Smooth muscle cell (in vitro differentiated cells): Measurements from ENCODE around the gene XPNPEP1. TPM values are rescaled to one million over a fixed set of nuclear protein-coding genes. Genes with fewer than 3 reads are reported as not detected.

Experiments used
- DNase-seq: peaks from one replicate; lab custom pipeline; 2025; ENCODE audit not compliant: unreplicated experiment; lab: John Stamatoyannopoulos, UW
- H2AFZ ChIP-seq: fragments of 200-600 bp; sonication (generic); 2 replicates; pipeline ENCODE4 v1.6.0; 2016; ENCODE audit warnings: antibody characterized with exemption, low read depth, mild to moderate bottlenecking
- H3F3A ChIP-seq: fragments of 200-600 bp; sonication (generic); 2 replicates; pipeline ENCODE4 v1.6.0; 2017; ENCODE audit warnings: antibody characterized with exemption, low read depth
- H3K27ac ChIP-seq: fragments of 200-600 bp; sonication (generic); 2 replicates; pipeline ENCODE4 v1.5.1; 2016; ENCODE audit warnings: low read depth, mild to moderate bottlenecking
- H3K27me3 ChIP-seq: fragments of 200-600 bp; sonication (generic); 2 replicates; pipeline ENCODE4 v1.6.1; 2016; ENCODE audit warnings: low read depth, mild to moderate bottlenecking
- H3K36me3 ChIP-seq: fragments of 200-600 bp; sonication (generic); 2 replicates; pipeline ENCODE4 v1.5.1; 2016; ENCODE audit warnings: low read depth
- H3K4me1 ChIP-seq: fragments of 200-600 bp; sonication (generic); 2 replicates; pipeline ENCODE4 v1.5.1; 2016; ENCODE audit warnings: low read depth
- H3K4me2 ChIP-seq: fragments of 200-600 bp; sonication (generic); 2 replicates; pipeline ENCODE4 v1.6.0; 2016; ENCODE audit warnings: mild to moderate bottlenecking
- H3K4me3 ChIP-seq: fragments of 200-600 bp; sonication (generic); 2 replicates; pipeline ENCODE4 v1.5.1; 2016; ENCODE audit warnings: mild to moderate bottlenecking
- H3K79me2 ChIP-seq: fragments of 200-600 bp; sonication (generic); 2 replicates; pipeline ENCODE4 v1.6.0; 2016; ENCODE audit warnings: low read depth, mild to moderate bottlenecking
- H3K9ac ChIP-seq: fragments of 200-600 bp; sonication (generic); 2 replicates; pipeline ENCODE4 v1.6.0; 2016; ENCODE audit warnings: low read depth
- H3K9me3 ChIP-seq: fragments of 200-600 bp; sonication (generic); replicated peaks from 2 replicates; pipeline ENCODE4 v1.5.1; 2016; ENCODE audit warnings: low read depth
- H4K20me1 ChIP-seq: fragments of 200-600 bp; sonication (generic); 2 replicates; pipeline ENCODE4 v1.6.0; 2016; ENCODE audit warnings: low read depth
- CTCF ChIP-seq: fragments of 200-600 bp; sonication (generic); IDR thresholded peaks from 2 replicates; pipeline ENCODE4 v1.5.1; 2017; ENCODE audit warnings: borderline replicate concordance, mild to moderate bottlenecking, antibody characterized with exemption; ENCODE audit not compliant: insufficient read depth, poor library complexity, severe bottlenecking
- whole genome bisulfite sequencing: methylation state at CpG from one replicate; pipeline ENCODE4 v1.1.7; 2016; ENCODE audit warnings: low lambda C conversion rate; 5-methylcytosine and 5-hydroxymethylcytosine counted together
- polyA plus RNA-seq: library from polyadenylated mRNA; unstranded; fragments of >200 nt; fragmentation: Nextera tagmentation; extraction: Ambion mirVana; gene quantifications from 2 replicates; pipeline ENCODE4 v1.2.1, GENCODE V29; 2016
- total RNA-seq: library from RNA; depleted of rRNA; stranded (reverse); fragments of >200 nt; gene quantifications from 2 replicates; pipeline ENCODE4 v1.2.3, GENCODE V29; 2014

Gene XPNPEP1
- total and polyA plus RNA-seq, 2 experiments from 2014 or later = 63.0 to 147 TPM

GRCh38 chr10:109969760-109970346, 46.5 kb upstream of the XPNPEP1 start:
- 77% methylated on average over 8 of the region's 8 CpGs for WGBS
- H4K20me1 ChIP-seq = no peaks in the 10 kb centered on the region
- no peak for DNase-seq
- H3K36me3 ChIP-seq = no peaks in the 10 kb centered on the region
- H3K9ac ChIP-seq = no peak overlapping the region
- H3K4me3 ChIP-seq = no peak overlapping the region
- no peaks in the 10 kb centered on the region for H3K9me3 ChIP-seq
- TF ChIP-seq CTCF = no peak
- H3F3A ChIP-seq = peaks cover 27% of the 10 kb centered on the region
- no peaks in the 10 kb centered on the region for H3K79me2 ChIP-seq
- no peaks in the 10 kb centered on the region for H3K27me3 ChIP-seq
- peak overlapping the region; percentile 94 for H3K27ac ChIP-seq
- H3K4me1 ChIP-seq = peaks cover 28% of the 10 kb centered on the region
- peak overlapping the region; percentile 72 for H3K4me2 ChIP-seq
- H2AFZ ChIP-seq = peak overlapping the region; percentile 65

- peak overlapping the region; percentile 94 for H3K27ac ChIP-seq
- 42% methylated on average over 14 of the region's 14 CpGs for WGBS
Observed at GRCh38 chr10:109968953-109969759, 45.8 kb upstream of the XPNPEP1 start.

GRCh38 chr10:109967739-109968088, 44.4 kb upstream of the XPNPEP1 start:
- H3K36me3 ChIP-seq = no peaks in the 10 kb centered on the region
- TF ChIP-seq CTCF = no peak
- H3K27ac ChIP-seq = peak overlapping the region; percentile 94
- H2AFZ ChIP-seq = no peak overlapping the region
- no peaks in the 10 kb centered on the region for H3K79me2 ChIP-seq
- peaks cover 27% of the 10 kb centered on the region for H3F3A ChIP-seq
- H3K4me1 ChIP-seq = peaks cover 32% of the 10 kb centered on the region
- H3K4me2 ChIP-seq = peak overlapping the region; percentile 72
- H3K9me3 ChIP-seq = no peaks in the 10 kb centered on the region
- H3K4me3 ChIP-seq = peak overlapping the region; percentile 19
- H4K20me1 ChIP-seq = no peaks in the 10 kb centered on the region
- H3K9ac ChIP-seq = peak overlapping the region; percentile 69
- no peak for DNase-seq
- no peaks in the 10 kb centered on the region for H3K27me3 ChIP-seq

More at GRCh38 chr10:109968953-109969759, 45.8 kb upstream of the XPNPEP1 start:
- Histone ChIP-seq H4K20me1 (no peaks in the 10 kb centered on the region), H3F3A (peaks cover 27% of the 10 kb centered on the region), H3K27me3 (no peaks in the 10 kb centered on the region), H3K4me1 (peaks cover 28% of the 10 kb centered on the region), H3K9ac (no peak overlapping the region), H3K79me2 (no peaks in the 10 kb centered on the region), H2AFZ (peak overlapping the region; percentile 65), H3K4me3 (no peak overlapping the region), H3K36me3 (no peaks in the 10 kb centered on the region), H3K4me2 (peak overlapping the region; percentile 72), H3K9me3 (no peaks in the 10 kb centered on the region)
- no peak for TF ChIP-seq CTCF
- no peak for DNase-seq
